Activated naive CD8-positive, alpha-beta T cell treated with anti-CD3 and anti-CD28 coated beads for 36 hours (primary cell): ENCODE results near the gene DOCK10. TPM values are rescaled to one million over a fixed set of nuclear protein-coding genes. Genes with fewer than 3 reads are reported as not detected.
A peak's percentile ranks its signal among the peaks of the same experiment; 100 is the strongest.

Experiments used
- DNase-seq: peaks from one replicate; pipeline ENCODE4 v3.0.0; 2021
- H3K27ac Mint-ChIP-seq: one replicate; pipeline ENCODE4 v1.8.0; 2022; ENCODE audit warnings: mild to moderate bottlenecking, moderate library complexity, mixed read lengths
- H3K27me3 Mint-ChIP-seq: one replicate; pipeline ENCODE4 v1.8.0; 2022; ENCODE audit warnings: mild to moderate bottlenecking, mixed read lengths
- H3K36me3 Mint-ChIP-seq: one replicate; pipeline ENCODE4 v1.8.0; 2021; ENCODE audit warnings: mild to moderate bottlenecking, mixed read lengths
- H3K4me1 Mint-ChIP-seq: one replicate; pipeline ENCODE4 v1.8.0; 2021; ENCODE audit warnings: mixed read lengths
- H3K4me3 Mint-ChIP-seq: one replicate; pipeline ENCODE4 v1.8.0; 2022; ENCODE audit warnings: mild to moderate bottlenecking, moderate library complexity, mixed read lengths
- H3K9me3 Mint-ChIP-seq: one replicate; pipeline ENCODE4 v1.8.0; 2022; ENCODE audit warnings: mixed read lengths
- total RNA-seq, 2 experiments: library from RNA; stranded (reverse); gene quantifications; one replicate each; pipeline ENCODE4 v1.2.3, GENCODE V29; 2021

Gene DOCK10
- total RNA-seq, 2 experiments from 2014 or later, result 154 to 159 TPM

GRCh38 chr2:224799691-224800090 lies 242.6 kb downstream of the DOCK10 start:
- no peak for DNase-seq
- H3K27ac Mint-ChIP-seq, result peak overlapping the region; percentile 29
- no peaks in the 10 kb centered on the region for H3K27me3 Mint-ChIP-seq
- H3K4me3 Mint-ChIP-seq, result no peak overlapping the region
- no peaks in the 10 kb centered on the region for H3K4me1 Mint-ChIP-seq
- H3K9me3 Mint-ChIP-seq, result no peaks in the 10 kb centered on the region
- H3K36me3 Mint-ChIP-seq, result peaks cover 28% of the 10 kb centered on the region

- Mint-ChIP-seq H3K9me3 (no peaks in the 10 kb centered on the region), H3K4me3 (no peak overlapping the region), H3K36me3 (peaks cover 33% of the 10 kb centered on the region), H3K27me3 (no peaks in the 10 kb centered on the region), H3K4me1 (no peaks in the 10 kb centered on the region), H3K27ac (peak overlapping the region; percentile 90)
- no peak for DNase-seq
These were observed 244.1 kb downstream of the DOCK10 start for GRCh38 chr2:224798180-224798579.

- Mint-ChIP-seq H3K4me1 (no peaks in the 10 kb centered on the region), H3K36me3 (peaks cover 29% of the 10 kb centered on the region), H3K4me3 (no peak overlapping the region), H3K27me3 (no peaks in the 10 kb centered on the region), H3K27ac (peak overlapping the region; percentile 34), H3K9me3 (no peaks in the 10 kb centered on the region)
- DNase-seq, result no peak
These were observed 245.5 kb downstream of the DOCK10 start for GRCh38 chr2:224796695-224797305.

GRCh38 chr2:224793946-224794345 lies 248.3 kb downstream of the DOCK10 start:
- H3K36me3 Mint-ChIP-seq, result peaks cover 24% of the 10 kb centered on the region
- H3K27ac Mint-ChIP-seq, result peak overlapping the region; percentile 64
- H3K27me3 Mint-ChIP-seq, result no peaks in the 10 kb centered on the region
- H3K4me3 Mint-ChIP-seq, result no peak overlapping the region
- H3K4me1 Mint-ChIP-seq, result no peaks in the 10 kb centered on the region
- no peaks in the 10 kb centered on the region for H3K9me3 Mint-ChIP-seq
- no peak for DNase-seq

GRCh38 chr2:224786848-224787247 lies 255.4 kb downstream of the DOCK10 start:
- Mint-ChIP-seq H3K27ac (peak overlapping the region; percentile 14), H3K4me1 (peaks cover 4% of the 10 kb centered on the region), H3K27me3 (no peaks in the 10 kb centered on the region), H3K4me3 (no peak overlapping the region), H3K9me3 (no peaks in the 10 kb centered on the region), H3K36me3 (peaks cover 25% of the 10 kb centered on the region)
- DNase-seq, result no peak

- Mint-ChIP-seq H3K27me3 (no peaks in the 10 kb centered on the region), H3K4me3 (no peak overlapping the region), H3K27ac (peak overlapping the region; percentile 18), H3K4me1 (peaks cover 7% of the 10 kb centered on the region), H3K36me3 (peaks cover 26% of the 10 kb centered on the region), H3K9me3 (no peaks in the 10 kb centered on the region)
- DNase-seq, result no peak
These were observed 260.9 kb downstream of the DOCK10 start for GRCh38 chr2:224781400-224781799.

GRCh38 chr2:224780823-224781222 lies 261.4 kb downstream of the DOCK10 start:
- Mint-ChIP-seq H3K4me3 (no peak overlapping the region), H3K9me3 (no peaks in the 10 kb centered on the region), H3K4me1 (peaks cover 7% of the 10 kb centered on the region), H3K27me3 (no peaks in the 10 kb centered on the region), H3K36me3 (peaks cover 24% of the 10 kb centered on the region), H3K27ac (peak overlapping the region; percentile 23)
- no peak for DNase-seq

GRCh38 chr2:224780106-224780505 lies 262.2 kb downstream of the DOCK10 start:
- Mint-ChIP-seq H3K27ac (no peak overlapping the region), H3K9me3 (no peaks in the 10 kb centered on the region), H3K4me3 (no peak overlapping the region), H3K36me3 (peaks cover 23% of the 10 kb centered on the region), H3K27me3 (no peaks in the 10 kb centered on the region), H3K4me1 (peaks cover 7% of the 10 kb centered on the region)
- no peak for DNase-seq

- Mint-ChIP-seq H3K27ac (no peak overlapping the region), H3K4me3 (no peak overlapping the region), H3K9me3 (no peaks in the 10 kb centered on the region), H3K27me3 (no peaks in the 10 kb centered on the region), H3K36me3 (peaks cover 29% of the 10 kb centered on the region), H3K4me1 (peaks cover 7% of the 10 kb centered on the region)
- peak; percentile 37 for DNase-seq
These were observed 263.8 kb downstream of the DOCK10 start for GRCh38 chr2:224778474-224778877.

- DNase-seq, result no peak
- H3K4me3 Mint-ChIP-seq, result no peak overlapping the region
- H3K36me3 Mint-ChIP-seq, result peaks cover 28% of the 10 kb centered on the region
- H3K9me3 Mint-ChIP-seq, result no peaks in the 10 kb centered on the region
- peak overlapping the region; percentile 43 for H3K27ac Mint-ChIP-seq
- H3K4me1 Mint-ChIP-seq, result peaks cover 7% of the 10 kb centered on the region
- no peaks in the 10 kb centered on the region for H3K27me3 Mint-ChIP-seq
These were observed 264.7 kb downstream of the DOCK10 start for GRCh38 chr2:224777559-224777930.

- Mint-ChIP-seq H3K9me3 (no peaks in the 10 kb centered on the region), H3K27me3 (no peaks in the 10 kb centered on the region), H3K27ac (peak overlapping the region; percentile 43), H3K36me3 (peaks cover 30% of the 10 kb centered on the region), H3K4me1 (peaks cover 7% of the 10 kb centered on the region), H3K4me3 (no peak overlapping the region)
- no peak for DNase-seq
These were observed 265.3 kb downstream of the DOCK10 start for GRCh38 chr2:224776795-224777558.

GRCh38 chr2:224775647-224776046 lies 266.6 kb downstream of the DOCK10 start:
- Mint-ChIP-seq H3K36me3 (peaks cover 33% of the 10 kb centered on the region), H3K4me3 (no peak overlapping the region), H3K27me3 (no peaks in the 10 kb centered on the region), H3K4me1 (peaks cover 4% of the 10 kb centered on the region), H3K9me3 (no peaks in the 10 kb centered on the region), H3K27ac (no peak overlapping the region)
- no peak for DNase-seq

GRCh38 chr2:224774735-224775134 lies 267.5 kb downstream of the DOCK10 start:
- Mint-ChIP-seq H3K4me3 (no peak overlapping the region), H3K27me3 (no peaks in the 10 kb centered on the region), H3K36me3 (peaks cover 42% of the 10 kb centered on the region), H3K9me3 (no peaks in the 10 kb centered on the region), H3K4me1 (peaks cover 5% of the 10 kb centered on the region), H3K27ac (no peak overlapping the region)
- DNase-seq, result no peak

- no peak overlapping the region for H3K4me3 Mint-ChIP-seq
- DNase-seq, result no peak
- H3K9me3 Mint-ChIP-seq, result no peaks in the 10 kb centered on the region
- peaks cover 59% of the 10 kb centered on the region for H3K36me3 Mint-ChIP-seq
- H3K4me1 Mint-ChIP-seq, result peaks cover 7% of the 10 kb centered on the region
- H3K27me3 Mint-ChIP-seq, result no peaks in the 10 kb centered on the region
- H3K27ac Mint-ChIP-seq, result no peak overlapping the region
These were observed 269.8 kb downstream of the DOCK10 start for GRCh38 chr2:224772494-224772893.

GRCh38 chr2:224769489-224769888 lies 272.8 kb downstream of the DOCK10 start:
- no peak for DNase-seq
- Mint-ChIP-seq H3K36me3 (peaks cover 73% of the 10 kb centered on the region), H3K27ac (peak overlapping the region; percentile 71), H3K27me3 (no peaks in the 10 kb centered on the region), H3K4me3 (no peak overlapping the region), H3K4me1 (peaks cover 20% of the 10 kb centered on the region), H3K9me3 (peaks cover 3% of the 10 kb centered on the region)
